ENCODE measurements around the gene ABCA13.

DNA sequence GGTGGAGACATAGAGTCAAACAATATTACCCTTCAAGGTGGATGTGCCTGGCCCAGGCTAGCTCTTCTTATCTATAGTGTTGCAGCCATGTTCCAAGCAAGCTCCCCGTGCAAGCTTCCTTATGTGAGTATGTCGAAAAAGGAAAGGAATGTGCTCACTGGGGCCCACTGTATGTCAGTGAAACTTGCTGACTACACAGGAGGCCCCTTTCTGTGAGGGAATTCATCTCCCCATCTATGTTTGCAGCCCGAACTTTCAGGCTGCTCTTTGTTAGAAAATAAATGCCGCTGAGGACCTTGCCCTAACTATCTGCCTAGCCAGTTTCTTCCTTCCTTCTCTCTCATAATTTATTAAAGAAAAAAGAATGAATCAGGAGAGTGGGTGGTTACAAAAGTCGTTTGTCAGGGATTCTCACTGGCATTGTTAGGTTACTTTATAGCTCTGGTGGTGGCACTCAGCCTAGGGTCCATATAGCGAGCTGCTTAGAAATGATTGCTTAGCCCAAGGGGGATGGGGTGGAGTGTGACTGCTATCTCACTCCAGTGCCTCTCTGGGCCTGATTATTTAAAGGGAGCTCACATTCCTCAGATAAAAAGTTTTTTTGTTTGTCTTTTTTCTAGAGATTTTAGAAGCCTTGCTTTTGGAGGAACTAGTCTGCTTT is 302.1 kb downstream of the ABCA13 start:
- TF ChIP-seq CTCF (IDR thresholded peaks at IDR 0.05) = no peak
- TF ChIP-seq, protein P1, sequence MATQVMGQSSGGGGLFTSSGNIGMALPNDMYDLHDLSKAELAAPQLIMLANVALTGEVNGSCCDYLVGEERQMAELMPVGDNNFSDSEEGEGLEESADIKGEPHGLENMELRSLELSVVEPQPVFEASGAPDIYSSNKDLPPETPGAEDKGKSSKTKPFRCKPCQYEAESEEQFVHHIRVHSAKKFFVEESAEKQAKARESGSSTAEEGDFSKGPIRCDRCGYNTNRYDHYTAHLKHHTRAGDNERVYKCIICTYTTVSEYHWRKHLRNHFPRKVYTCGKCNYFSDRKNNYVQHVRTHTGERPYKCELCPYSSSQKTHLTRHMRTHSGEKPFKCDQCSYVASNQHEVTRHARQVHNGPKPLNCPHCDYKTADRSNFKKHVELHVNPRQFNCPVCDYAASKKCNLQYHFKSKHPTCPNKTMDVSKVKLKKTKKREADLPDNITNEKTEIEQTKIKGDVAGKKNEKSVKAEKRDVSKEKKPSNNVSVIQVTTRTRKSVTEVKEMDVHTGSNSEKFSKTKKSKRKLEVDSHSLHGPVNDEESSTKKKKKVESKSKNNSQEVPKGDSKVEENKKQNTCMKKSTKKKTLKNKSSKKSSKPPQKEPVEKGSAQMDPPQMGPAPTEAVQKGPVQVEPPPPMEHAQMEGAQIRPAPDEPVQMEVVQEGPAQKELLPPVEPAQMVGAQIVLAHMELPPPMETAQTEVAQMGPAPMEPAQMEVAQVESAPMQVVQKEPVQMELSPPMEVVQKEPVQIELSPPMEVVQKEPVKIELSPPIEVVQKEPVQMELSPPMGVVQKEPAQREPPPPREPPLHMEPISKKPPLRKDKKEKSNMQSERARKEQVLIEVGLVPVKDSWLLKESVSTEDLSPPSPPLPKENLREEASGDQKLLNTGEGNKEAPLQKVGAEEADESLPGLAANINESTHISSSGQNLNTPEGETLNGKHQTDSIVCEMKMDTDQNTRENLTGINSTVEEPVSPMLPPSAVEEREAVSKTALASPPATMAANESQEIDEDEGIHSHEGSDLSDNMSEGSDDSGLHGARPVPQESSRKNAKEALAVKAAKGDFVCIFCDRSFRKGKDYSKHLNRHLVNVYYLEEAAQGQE (IDR thresholded peaks at IDR 0.05; ENCODE audit: insufficient read depth in 1 of 2, low read depth in 2 of 2, low read length in 1 of 2) = no peak
- TF ChIP-seq POLR2AphosphoS5 (IDR thresholded peaks at IDR 0.05; ENCODE audit: low read depth, low read length) = no peak

All from Panc1 (cell line).